Fibroblast of lung (primary cell): ENCODE measurements around the gene CCT6A. TPM values are rescaled to one million over a fixed set of nuclear protein-coding genes. Genes with fewer than 3 reads are reported as not detected.
"Not testable (repeated sequence)": the region's sequence is repeated elsewhere in the genome, so short reads cannot be mapped to it uniquely, and the experiment has no call there.

Experiments
- DNase-seq, 2 donors: peaks; one replicate each; pipeline versions ENCODE4 v3.0.0 to v3.0.0-alpha.2; 2010; ENCODE audit warnings: low read depth in 2 of 2
- H2AFZ ChIP-seq: 2 replicates; pipeline ENCODE4 v1.5.1; 2012; ENCODE audit warnings: low read length, control low read depth, inconsistent platforms
- H3K27ac ChIP-seq: 2 replicates; pipeline ENCODE4 v1.5.1; 2011; ENCODE audit warnings: low read length, control low read depth; ENCODE audit not compliant: insufficient read depth
- H3K27me3 ChIP-seq: 2 replicates; pipeline ENCODE4 v1.5.1; 2011; ENCODE audit warnings: mild to moderate bottlenecking, low read length; ENCODE audit not compliant: control insufficient read depth, insufficient read depth
- H3K36me3 ChIP-seq: 2 replicates; pipeline ENCODE4 v1.5.1; 2011; ENCODE audit warnings: low read length; ENCODE audit not compliant: control insufficient read depth, insufficient read depth
- H3K4me1 ChIP-seq: 2 replicates; pipeline ENCODE4 v1.5.1; 2011; ENCODE audit warnings: low read length; ENCODE audit not compliant: control insufficient read depth, insufficient read depth; ENCODE audit errors: extremely low read depth
- H3K4me2 ChIP-seq: 2 replicates; pipeline ENCODE4 v1.5.1; 2011; ENCODE audit warnings: low read length, control low read depth; ENCODE audit not compliant: insufficient read depth; ENCODE audit errors: extremely low read depth
- H3K4me3 ChIP-seq, 4 experiments: fragments of 200-600 bp in 1 of 4; sonication (generic) in 1 of 4; replicated peaks in 1 of 4; 2 replicates each; pipeline ENCODE4 v1.5.1; 2011 to 2016; ENCODE audit warnings: low read length in 4 of 4, low read depth in 3 of 4, mild to moderate bottlenecking in 3 of 4, control low read depth in 2 of 4, inconsistent platforms in 1 of 4, mixed read lengths in 1 of 4; ENCODE audit not compliant: insufficient read depth in 1 of 4; ENCODE audit errors: control extremely low read depth in 1 of 4
- H3K79me2 ChIP-seq: 2 replicates; pipeline ENCODE4 v1.5.1; 2012; ENCODE audit warnings: mild to moderate bottlenecking, low read length, inconsistent platforms; ENCODE audit not compliant: control insufficient read depth, insufficient read depth
- H3K9ac ChIP-seq: 2 replicates; pipeline ENCODE4 v1.5.1; 2011; ENCODE audit warnings: mild to moderate bottlenecking, low read length, control low read depth; ENCODE audit not compliant: insufficient read depth
- H3K9me3 ChIP-seq: 2 replicates; pipeline ENCODE4 v1.5.1; 2012; ENCODE audit warnings: low read depth, low read length; ENCODE audit not compliant: control insufficient read depth, insufficient read depth
- H4K20me1 ChIP-seq: 2 replicates; pipeline ENCODE4 v1.5.1; 2011; ENCODE audit warnings: low read length; ENCODE audit not compliant: control insufficient read depth, insufficient read depth; ENCODE audit errors: extremely low read depth
- CTCF ChIP-seq, 2 donors: IDR thresholded peaks in 1 of 2; conservative IDR thresholded peaks in 1 of 2; 1 replicate in 1 of 2; 2 replicates in 1 of 2; pipeline ENCODE4 v1.5.1; 2011 to 2012; ENCODE audit warnings: low read length in 2 of 2, control low read depth in 1 of 2, inconsistent platforms in 1 of 2, low read depth in 1 of 2, mild to moderate bottlenecking in 1 of 2
- EZH2 ChIP-seq: IDR thresholded peaks from 2 replicates; pipeline ENCODE4 v1.5.1; 2012; ENCODE audit warnings: low read length, control low read depth, mild to moderate bottlenecking; ENCODE audit errors: missing control alignments
- polyA plus RNA-seq, 2 donors: library from polyadenylated mRNA; depleted of rRNA in 1 of 2; stranded (reverse) in 1 of 2; unstranded in 1 of 2; fragments of >200 nt; gene quantifications; 2 replicates each; pipeline ENCODE4 v1.2.1, GENCODE V29; 2011 to 2012; ENCODE audit warnings: missing spikeins in 1 of 2
- total RNA-seq: library from RNA; depleted of rRNA; stranded (reverse); fragments of >200 nt; gene quantifications from 2 replicates; pipeline ENCODE4 v1.2.1, GENCODE V29; 2014

The CCT6A gene
- total and polyA plus RNA-seq, 2 donors (not counting 1 experiment from before 2014, with no cell fraction given) = 158 to 172 TPM

- no peak for TF ChIP-seq CTCF (conservative IDR thresholded peaks at IDR 0.05 in 1 of 2, IDR thresholded peaks at IDR 0.05 in 1 of 2; ENCODE audit: low read depth in 1 of 2, low read length in 2 of 2)
- no peak for TF ChIP-seq EZH2
- Histone ChIP-seq H4K20me1 (no peaks in the 10 kb centered on the region), H2AFZ (no peak overlapping the region), H3K4me3 (no peak overlapping the region), H3K4me1 (no peaks in the 10 kb centered on the region), H3K36me3 (no peaks in the 10 kb centered on the region), H3K27me3 (no peaks in the 10 kb centered on the region), H3K9ac (no peak overlapping the region), H3K27ac (no peak overlapping the region), H3K9me3 (no peaks in the 10 kb centered on the region), H3K4me2 (no peak overlapping the region), H3K79me2 (no peaks in the 10 kb centered on the region)
- peak; percentile 50 to 77 for DNase-seq
Measured at GRCh38 chr7:56028942-56029630, 22.5 kb upstream of the CCT6A start.

- TF ChIP-seq CTCF (conservative IDR thresholded peaks at IDR 0.05 in 1 of 2, IDR thresholded peaks at IDR 0.05 in 1 of 2; ENCODE audit: low read depth in 1 of 2, low read length in 2 of 2) = no peak
- no peak for TF ChIP-seq EZH2
- H3K9me3 ChIP-seq = no peaks in the 10 kb centered on the region
- H3K27ac ChIP-seq = no peak overlapping the region
- H3K27me3 ChIP-seq = no peaks in the 10 kb centered on the region
- H4K20me1 ChIP-seq = no peaks in the 10 kb centered on the region
- no peaks in the 10 kb centered on the region for H3K36me3 ChIP-seq
- no peaks in the 10 kb centered on the region for H3K79me2 ChIP-seq
- DNase-seq = no peak
- H2AFZ ChIP-seq = no peak overlapping the region
- H3K4me1 ChIP-seq = no peaks in the 10 kb centered on the region
- no peak overlapping the region for H3K9ac ChIP-seq
- no peak overlapping the region for H3K4me3 ChIP-seq
- H3K4me2 ChIP-seq = no peak overlapping the region
Measured at GRCh38 chr7:56030340-56030739, 21.2 kb upstream of the CCT6A start.

- H3K4me1 ChIP-seq, DNase-seq, H3K27ac ChIP-seq, H2AFZ ChIP-seq, H3K79me2 ChIP-seq, H4K20me1 ChIP-seq, H3K9me3 ChIP-seq, H3K4me2 ChIP-seq, H3K27me3 ChIP-seq, H3K9ac ChIP-seq, H3K36me3 ChIP-seq: not testable (repeated sequence)
- H3K4me3 ChIP-seq = peak overlapping the region in 1 of 4 experiments; percentile 1
Measured at GRCh38 chr7:56031556-56031955, 20.0 kb upstream of the CCT6A start.

GRCh38 chr7:56032578-56032977, 19.0 kb upstream of the CCT6A start:
- peak overlapping the region in 1 of 4 experiments; percentile 87 for H3K4me3 ChIP-seq

More at GRCh38 chr7:56032578-56032977, 19.0 kb upstream of the CCT6A start:
- H3K9me3 ChIP-seq, H3K79me2 ChIP-seq, H3K4me2 ChIP-seq, H3K36me3 ChIP-seq, H3K27ac ChIP-seq, H3K4me1 ChIP-seq, H2AFZ ChIP-seq, DNase-seq, H3K9ac ChIP-seq, H3K27me3 ChIP-seq, H4K20me1 ChIP-seq: not testable (repeated sequence)
